Calu3 (cell line): ENCODE results near the gene TNNI3K. TPM values are rescaled to one million over a fixed set of nuclear protein-coding genes. Genes with fewer than 3 reads are reported as not detected.

ENCODE experiments used
- BruUV-seq: library from RNA; stranded (reverse); fragments of 400-500 nt; replicated peaks from 2 replicates; lab custom pipeline; 2021; lab: Mats Ljungman, UMichigan
- CTCF ChIA-PET: fragments of 300-600 bp; sonication (Branson Sonifier 250); formaldehyde crosslinking; loops from one replicate; lab custom pipeline; 2022; ENCODE audit warnings: antibody characterized with exemption; lab: Charles Lee
- DNase-seq: peaks from one replicate; pipeline ENCODE4 v3.0.0; 2022
- H3K27ac Mint-ChIP-seq: one replicate; pipeline ENCODE4 v1.8.0; 2022; ENCODE audit warnings: mixed read lengths; ENCODE audit not compliant: unreplicated experiment
- H3K27me3 Mint-ChIP-seq: one replicate; pipeline ENCODE4 v1.8.0; 2022; ENCODE audit warnings: mixed read lengths; ENCODE audit not compliant: unreplicated experiment
- H3K36me3 Mint-ChIP-seq: one replicate; pipeline ENCODE4 v1.8.0; 2022; ENCODE audit warnings: mild to moderate bottlenecking, moderate library complexity, mixed read lengths; ENCODE audit not compliant: insufficient read depth, unreplicated experiment
- H3K4me1 Mint-ChIP-seq: one replicate; pipeline ENCODE4 v1.8.0; 2022; ENCODE audit warnings: mild to moderate bottlenecking, low read depth, mixed read lengths; ENCODE audit not compliant: unreplicated experiment
- H3K4me3 Mint-ChIP-seq: one replicate; pipeline ENCODE4 v1.8.0; 2022; ENCODE audit warnings: mild to moderate bottlenecking, low read depth, moderate library complexity, mixed read lengths; ENCODE audit not compliant: unreplicated experiment
- H3K9me3 Mint-ChIP-seq: one replicate; pipeline ENCODE4 v1.8.0; 2022; ENCODE audit warnings: low read depth, mixed read lengths; ENCODE audit not compliant: unreplicated experiment
- intact Hi-C: fragments of 100-400 bp; cut with micrococcal nuclease; formaldehyde crosslinking; loops from one replicate; pipeline ENCODE4 v1.10.0; 2022; ENCODE audit not compliant: unreplicated experiment
- total RNA-seq: library from RNA; stranded (reverse); gene quantifications from 2 replicates; pipeline ENCODE4 v1.2.3, GENCODE V29; 2022
- TF ChIP-seq, protein P1 (sequence below): fragments of 200-600 bp; IDR thresholded peaks from one replicate; pipeline ENCODE4 v1.8.0; 2022; ENCODE audit warnings: antibody characterized with exemption; ENCODE audit not compliant: unreplicated experiment

TNNI3K gene
- total RNA-seq, 1 experiment from 2014 or later = not detected

DNA sequence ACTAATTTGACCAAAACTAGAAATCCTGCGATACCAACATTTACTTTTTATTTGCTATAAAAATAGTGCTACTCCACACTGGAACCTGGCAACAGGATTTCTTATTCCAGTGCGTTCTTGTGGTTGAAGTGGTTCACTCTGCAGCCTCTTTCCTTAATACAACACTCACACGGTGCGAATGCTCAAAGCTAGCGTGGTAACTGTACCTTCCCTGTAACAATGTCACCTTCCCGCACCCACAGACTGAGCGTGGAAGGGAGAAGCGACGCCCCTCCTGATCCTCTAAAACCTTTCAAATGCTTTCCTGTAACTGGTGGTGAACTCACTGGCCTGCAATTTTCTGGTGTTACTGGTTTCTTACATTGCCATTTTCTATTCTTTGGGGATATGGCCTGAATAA lies 145.1 kb downstream of the TNNI3K start:
- no peak for DNase-seq
- H3K36me3 Mint-ChIP-seq = no peaks in the 10 kb centered on the region
- no TSS peak for BruUV-seq
- TF ChIP-seq, protein P1, sequence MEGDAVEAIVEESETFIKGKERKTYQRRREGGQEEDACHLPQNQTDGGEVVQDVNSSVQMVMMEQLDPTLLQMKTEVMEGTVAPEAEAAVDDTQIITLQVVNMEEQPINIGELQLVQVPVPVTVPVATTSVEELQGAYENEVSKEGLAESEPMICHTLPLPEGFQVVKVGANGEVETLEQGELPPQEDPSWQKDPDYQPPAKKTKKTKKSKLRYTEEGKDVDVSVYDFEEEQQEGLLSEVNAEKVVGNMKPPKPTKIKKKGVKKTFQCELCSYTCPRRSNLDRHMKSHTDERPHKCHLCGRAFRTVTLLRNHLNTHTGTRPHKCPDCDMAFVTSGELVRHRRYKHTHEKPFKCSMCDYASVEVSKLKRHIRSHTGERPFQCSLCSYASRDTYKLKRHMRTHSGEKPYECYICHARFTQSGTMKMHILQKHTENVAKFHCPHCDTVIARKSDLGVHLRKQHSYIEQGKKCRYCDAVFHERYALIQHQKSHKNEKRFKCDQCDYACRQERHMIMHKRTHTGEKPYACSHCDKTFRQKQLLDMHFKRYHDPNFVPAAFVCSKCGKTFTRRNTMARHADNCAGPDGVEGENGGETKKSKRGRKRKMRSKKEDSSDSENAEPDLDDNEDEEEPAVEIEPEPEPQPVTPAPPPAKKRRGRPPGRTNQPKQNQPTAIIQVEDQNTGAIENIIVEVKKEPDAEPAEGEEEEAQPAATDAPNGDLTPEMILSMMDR = no peak
- no peaks in the 10 kb centered on the region for H3K4me1 Mint-ChIP-seq
- H3K9me3 Mint-ChIP-seq = peaks cover 7% of the 10 kb centered on the region
- H3K27ac Mint-ChIP-seq = no peak overlapping the region
- CTCF ChIA-PET = no interaction called here
- no peak overlapping the region for H3K4me3 Mint-ChIP-seq
- no peaks in the 10 kb centered on the region for H3K27me3 Mint-ChIP-seq
- intact Hi-C loops = no loop called here

DNA sequence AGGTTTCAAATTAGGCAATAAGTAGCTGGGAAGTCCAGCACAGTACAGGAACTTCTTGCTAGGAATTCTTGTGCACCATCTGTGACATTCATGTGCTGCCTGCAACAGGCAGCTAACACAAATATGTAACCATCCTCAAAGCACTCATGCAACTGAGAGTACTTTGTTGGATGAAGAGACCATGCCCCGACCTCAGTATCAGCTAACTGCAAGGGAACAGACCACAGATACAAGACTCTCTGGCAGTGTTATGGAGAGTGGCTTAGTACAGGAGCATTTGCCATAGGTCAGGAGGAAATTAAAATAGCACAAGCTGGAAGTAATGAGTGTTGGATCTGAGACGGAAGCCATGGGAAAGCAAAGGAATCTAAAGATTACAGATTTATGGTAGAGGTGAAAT lies 153.7 kb downstream of the TNNI3K start:
- TF ChIP-seq, protein P1 = no peak
- BruUV-seq = no TSS peak
- CTCF ChIA-PET = no interaction called here
- no peak for DNase-seq
- no peaks in the 10 kb centered on the region for H3K27me3 Mint-ChIP-seq
- peaks cover 9% of the 10 kb centered on the region for H3K9me3 Mint-ChIP-seq
- H3K27ac Mint-ChIP-seq = no peak overlapping the region
- H3K4me1 Mint-ChIP-seq = no peaks in the 10 kb centered on the region
- intact Hi-C loops = no loop called here
- no peaks in the 10 kb centered on the region for H3K36me3 Mint-ChIP-seq
- H3K4me3 Mint-ChIP-seq = no peak overlapping the region

DNA sequence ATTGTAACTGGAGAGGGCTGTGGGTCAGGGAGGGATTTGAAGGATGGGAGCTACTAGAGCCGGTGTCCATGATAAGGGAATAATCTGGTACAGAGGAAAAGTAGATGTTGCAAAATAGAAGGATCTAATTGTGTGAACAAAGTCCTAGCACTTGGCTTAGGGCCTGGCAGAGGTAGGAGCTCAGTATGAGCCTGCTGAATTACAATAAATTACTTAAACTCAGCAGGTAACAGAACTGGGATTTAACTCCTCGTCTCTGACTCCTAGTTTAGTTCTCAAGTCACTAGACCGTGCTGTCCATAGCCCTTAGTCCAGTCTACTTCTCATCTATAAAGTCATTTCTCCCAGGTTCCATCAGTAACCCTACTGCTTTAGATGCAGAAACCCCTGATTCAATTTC lies 157.0 kb downstream of the TNNI3K start:
- CTCF ChIA-PET = no interaction called here
- no TSS peak for BruUV-seq
- H3K27me3 Mint-ChIP-seq = no peaks in the 10 kb centered on the region

DNA sequence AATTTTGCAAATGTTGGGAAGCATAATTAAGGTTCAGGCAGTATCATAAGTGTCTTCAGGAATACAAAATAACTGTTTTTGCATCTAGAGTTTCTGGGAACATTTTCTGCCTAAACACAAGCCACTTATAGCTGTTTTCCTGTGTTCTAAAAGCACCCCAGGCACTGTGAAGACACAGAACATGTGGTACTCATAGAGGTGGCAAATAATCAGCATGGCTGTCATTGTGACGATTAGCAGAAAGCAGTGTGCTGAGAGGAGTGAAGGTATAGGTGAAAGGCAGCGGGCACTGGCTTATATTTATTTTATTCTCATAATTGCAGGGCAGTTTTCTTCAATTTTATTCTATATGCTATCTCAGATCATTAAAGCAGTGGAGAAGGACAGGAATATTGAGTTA lies 157.7 kb downstream of the TNNI3K start:
- Mint-ChIP-seq H3K4me1 (no peaks in the 10 kb centered on the region), H3K9me3 (peaks cover 17% of the 10 kb centered on the region), H3K4me3 (no peak overlapping the region), H3K27ac (no peak overlapping the region), H3K36me3 (no peaks in the 10 kb centered on the region), H3K27me3 (no peaks in the 10 kb centered on the region)
- BruUV-seq = no TSS peak
- DNase-seq = no peak
- intact Hi-C loops = no loop called here
- CTCF ChIA-PET = no interaction called here
- TF ChIP-seq, protein P1 = no peak

More for the DNA sequence above, 157.0 kb downstream of the TNNI3K start:
- intact Hi-C loops = no loop called here
- TF ChIP-seq, protein P1 = no peak
- Mint-ChIP-seq H3K27ac (no peak overlapping the region), H3K4me1 (no peaks in the 10 kb centered on the region), H3K36me3 (no peaks in the 10 kb centered on the region), H3K9me3 (peaks cover 15% of the 10 kb centered on the region), H3K4me3 (no peak overlapping the region)
- no peak for DNase-seq
